GM18507 (cell line): ENCODE data around the gene GBE1.

Source experiments
- DNase-seq: peaks from one replicate; pipeline ENCODE4 v3.0.0; 2011; ENCODE audit warnings: low read depth; ENCODE audit not compliant: insufficient read length; ENCODE audit errors: extremely low spot score
- FAIRE-seq: peaks from 2 replicates; lab custom pipeline; 2011; peaks lifted over from hg19 to GRCh38; lab: Jason Lieb, UNC

Gene GBE1

GRCh38 chr3:81451140-81451539, 310.3 kb downstream of the GBE1 start:
- FAIRE-seq, result no peak
- DNase-seq, result no peak

- FAIRE-seq (no peak), DNase-seq (no peak)
These were observed 314.6 kb downstream of the GBE1 start for GRCh38 chr3:81446806-81447205.

- DNase-seq (no peak), FAIRE-seq (no peak)
These were observed 315.7 kb downstream of the GBE1 start for GRCh38 chr3:81445712-81446111.

- DNase-seq, result no peak
- no peak for FAIRE-seq
These were observed 316.5 kb downstream of the GBE1 start for GRCh38 chr3:81444817-81445460.

GRCh38 chr3:81443958-81444357, 317.5 kb downstream of the GBE1 start:
- DNase-seq (no peak), FAIRE-seq (no peak)

GRCh38 chr3:81443457-81443782, 318.0 kb downstream of the GBE1 start:
- DNase-seq, result no peak
- FAIRE-seq, result no peak

- FAIRE-seq (no peak), DNase-seq (no peak)
These were observed 318.5 kb downstream of the GBE1 start for GRCh38 chr3:81442758-81443456.

GRCh38 chr3:81440661-81441060, 320.8 kb downstream of the GBE1 start:
- DNase-seq, result no peak
- no peak for FAIRE-seq
